ENCODE data around the gene FTCD. TPM values are rescaled to one million over a fixed set of nuclear protein-coding genes. Genes with fewer than 3 reads are reported as not detected.

The FTCD gene
- total and polyA plus RNA-seq, 3 donors from 2014 or later: 49.2 to 63.5 (median 50.5) TPM

GRCh38 chr21:46136739-46137349 lies 18.5 kb downstream of the FTCD start:
- H3K36me3 ChIP-seq (ENCODE audit: low read depth, missing control alignments): no peaks in the 10 kb centered on the region
- no peak overlapping the region for H3K27ac ChIP-seq
- H3K27me3 ChIP-seq: no peaks in the 10 kb centered on the region
- 87 to 92% methylated on average over 22 of the region's 22 CpGs for WGBS, 2 donors
- H3K4me3 ChIP-seq: no peak overlapping the region
- no peaks in the 10 kb centered on the region for H3K9me3 ChIP-seq
- intact Hi-C loops (cut with DNase I; ENCODE audit: low total_unique reads): no loop called here
- H3K4me1 ChIP-seq: peaks cover 4% of the 10 kb centered on the region
- DNase-seq: no peak
- TF ChIP-seq CTCF (IDR thresholded peaks at IDR 0.05) (no peak), POLR2A (IDR thresholded peaks at IDR 0.05) (no peak)

DNA sequence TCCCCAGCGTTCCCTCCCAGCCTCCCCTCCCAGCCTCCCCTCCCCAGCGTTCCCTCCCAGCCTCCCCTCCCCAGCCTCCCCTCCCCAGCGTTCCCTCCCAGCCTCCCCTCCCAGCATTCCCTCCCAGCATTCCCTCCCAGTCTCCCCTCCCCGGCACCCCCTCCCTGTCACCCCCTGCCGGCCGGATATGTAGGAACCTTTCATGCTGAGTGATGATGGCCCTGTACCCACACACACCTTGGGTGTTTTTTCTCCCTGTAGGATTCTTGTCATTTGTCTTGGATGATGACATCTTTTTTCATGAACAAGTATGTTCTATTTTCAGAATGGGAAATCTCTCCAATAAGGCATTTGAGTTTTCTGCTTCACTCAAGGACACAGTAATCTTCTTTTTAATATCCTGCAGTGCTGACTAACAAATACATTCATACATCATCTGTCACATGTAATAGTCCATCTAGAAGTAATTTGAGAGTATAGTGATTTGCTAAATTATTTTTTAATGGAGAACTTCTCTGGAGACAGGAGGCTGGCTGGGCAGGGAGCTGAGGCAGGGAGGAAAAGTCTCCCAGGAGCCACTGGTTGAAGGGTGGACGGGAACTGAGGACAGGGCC lies 19.5 kb downstream of the FTCD start:
- Histone ChIP-seq H3K27me3 (no peaks in the 10 kb centered on the region), H3K9me3 (no peaks in the 10 kb centered on the region), H3K4me3 (no peak overlapping the region), H3K4me1 (peaks cover 4% of the 10 kb centered on the region), H3K36me3 (ENCODE audit: low read depth, missing control alignments) (no peaks in the 10 kb centered on the region), H3K27ac (no peak overlapping the region)
- intact Hi-C loops (cut with DNase I; ENCODE audit: low total_unique reads): no loop called here
- WGBS, 2 donors: 55 to 67% methylated on average over 5 to 7 of the region's 7 CpGs
- DNase-seq: no peak
- TF ChIP-seq CTCF (IDR thresholded peaks at IDR 0.05): no peak

DNA sequence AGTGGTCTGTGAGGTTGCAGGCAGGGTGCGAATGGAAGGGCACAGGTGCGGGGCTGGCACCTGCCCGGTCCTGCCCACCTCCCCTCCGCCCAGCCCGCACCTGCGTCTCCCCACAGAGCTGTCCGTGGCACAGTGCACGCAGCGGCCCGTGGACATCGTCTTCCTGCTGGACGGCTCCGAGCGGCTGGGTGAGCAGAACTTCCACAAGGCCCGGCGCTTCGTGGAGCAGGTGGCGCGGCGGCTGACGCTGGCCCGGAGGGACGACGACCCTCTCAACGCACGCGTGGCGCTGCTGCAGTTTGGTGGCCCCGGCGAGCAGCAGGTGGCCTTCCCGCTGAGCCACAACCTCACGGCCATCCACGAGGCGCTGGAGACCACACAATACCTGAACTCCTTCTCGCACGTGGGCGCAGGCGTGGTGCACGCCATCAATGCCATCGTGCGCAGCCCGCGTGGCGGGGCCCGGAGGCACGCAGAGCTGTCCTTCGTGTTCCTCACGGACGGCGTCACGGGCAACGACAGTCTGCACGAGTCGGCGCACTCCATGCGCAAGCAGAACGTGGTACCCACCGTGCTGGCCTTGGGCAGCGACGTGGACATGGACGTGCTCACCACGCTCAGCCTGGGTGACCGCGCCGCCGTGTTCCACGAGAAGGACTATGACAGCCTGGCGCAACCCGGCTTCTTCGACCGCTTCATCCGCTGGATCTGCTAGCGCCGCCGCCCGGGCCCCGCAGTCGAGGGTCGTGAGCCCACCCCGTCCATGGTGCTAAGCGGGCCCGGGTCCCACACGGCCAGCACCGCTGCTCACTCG lies 23.3 kb downstream of the FTCD start:
- no peaks in the 10 kb centered on the region for H3K9me3 ChIP-seq
- 93 to 98% methylated on average over 51 to 80 of the region's 85 CpGs for WGBS, 2 donors
- no peak for DNase-seq
- no peak for TF ChIP-seq POLR2A (IDR thresholded peaks at IDR 0.05)
- TF ChIP-seq CTCF (IDR thresholded peaks at IDR 0.05): no peak
- H3K27me3 ChIP-seq: no peaks in the 10 kb centered on the region
- H3K4me1 ChIP-seq: peaks cover 4% of the 10 kb centered on the region
- no peaks in the 10 kb centered on the region for H3K36me3 ChIP-seq (ENCODE audit: low read depth, missing control alignments)
- H3K4me3 ChIP-seq: no peak overlapping the region
- no peak overlapping the region for H3K27ac ChIP-seq
- intact Hi-C loops (cut with DNase I; ENCODE audit: low total_unique reads): no loop called here

- H3K9me3 ChIP-seq: no peaks in the 10 kb centered on the region
- whole genome bisulfite sequencing, 2 donors: 89% methylated on average over 4 of the region's 4 CpGs; no CpG with 5 or more reads in 1 of the 2 donors
- no peaks in the 10 kb centered on the region for H3K36me3 ChIP-seq (ENCODE audit: low read depth, missing control alignments)
- no peak for DNase-seq
- peaks cover 2% of the 10 kb centered on the region for H3K4me1 ChIP-seq
- no peak overlapping the region for H3K4me3 ChIP-seq
- intact Hi-C loops (cut with DNase I; ENCODE audit: low total_unique reads): no loop called here
- H3K27me3 ChIP-seq: no peaks in the 10 kb centered on the region
- TF ChIP-seq CTCF (IDR thresholded peaks at IDR 0.05) (no peak), POLR2A (IDR thresholded peaks at IDR 0.05) (no peak)
- H3K27ac ChIP-seq: no peak overlapping the region
Observed at GRCh38 chr21:46131588-46131837, 23.9 kb downstream of the FTCD start.
